NOMO-1 treated with DMSO at 0.1 percent for 48 hours (cell line): ENCODE results near the gene EFHD2.

ENCODE experiments used
- DNase-seq: peaks from one replicate; lab custom pipeline; 2025; ENCODE audit not compliant: unreplicated experiment; lab: John Stamatoyannopoulos, UW

EFHD2 gene

DNA sequence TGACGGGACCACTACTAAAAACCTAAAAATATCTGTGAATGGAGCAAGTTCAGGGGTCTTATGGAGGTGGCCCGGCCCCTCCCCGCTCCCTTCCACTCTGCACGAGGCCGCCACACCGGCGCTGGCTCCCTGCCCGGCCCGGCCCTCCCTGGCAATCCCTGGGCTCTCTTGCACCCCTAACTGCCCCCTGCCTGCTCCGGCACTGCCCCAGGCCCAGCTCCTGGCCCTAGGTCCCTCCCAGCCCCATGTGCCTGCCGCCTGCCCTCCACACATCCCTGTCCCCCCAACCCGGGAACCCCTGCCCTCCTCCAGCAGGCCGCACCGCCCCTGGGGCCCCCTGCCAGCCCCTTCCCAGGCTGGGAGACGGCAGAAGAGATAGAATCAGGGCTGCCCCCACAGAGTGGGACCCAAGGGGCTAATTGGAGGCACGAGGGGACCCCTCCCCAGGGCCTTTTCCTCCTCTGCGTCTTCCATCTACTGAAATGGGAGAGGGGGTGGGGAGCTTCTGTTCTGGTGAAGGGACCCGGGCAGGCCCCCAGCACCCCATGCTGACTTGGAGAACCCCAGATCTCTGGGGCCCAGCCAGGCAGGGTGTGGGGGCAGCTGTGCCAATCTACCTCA, 19.2 kb downstream of the EFHD2 start:
- DNase-seq: no peak

DNA sequence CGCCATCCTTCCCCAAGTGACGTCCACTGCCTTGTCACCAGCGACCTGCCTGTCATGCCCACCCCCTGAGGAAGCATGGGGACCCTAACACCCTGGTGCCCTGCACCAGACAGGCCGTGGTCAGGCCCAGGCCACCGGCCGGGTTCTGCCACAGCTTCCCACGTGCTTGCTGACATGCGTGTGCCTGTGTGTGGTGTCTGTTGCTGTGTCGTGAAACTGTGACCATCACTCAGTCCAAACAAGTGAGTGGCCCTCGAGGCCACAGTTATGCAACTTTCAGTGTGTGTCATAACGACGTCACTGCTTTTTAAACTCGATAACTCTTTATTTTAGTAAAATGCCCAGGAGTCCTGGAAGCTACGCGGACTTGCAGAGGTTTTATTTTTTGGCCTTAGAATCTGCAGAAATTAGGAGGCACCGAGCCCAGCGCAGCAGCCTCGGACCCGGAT, 20.0 kb downstream of the EFHD2 start:
- DNase-seq: no peak

DNA sequence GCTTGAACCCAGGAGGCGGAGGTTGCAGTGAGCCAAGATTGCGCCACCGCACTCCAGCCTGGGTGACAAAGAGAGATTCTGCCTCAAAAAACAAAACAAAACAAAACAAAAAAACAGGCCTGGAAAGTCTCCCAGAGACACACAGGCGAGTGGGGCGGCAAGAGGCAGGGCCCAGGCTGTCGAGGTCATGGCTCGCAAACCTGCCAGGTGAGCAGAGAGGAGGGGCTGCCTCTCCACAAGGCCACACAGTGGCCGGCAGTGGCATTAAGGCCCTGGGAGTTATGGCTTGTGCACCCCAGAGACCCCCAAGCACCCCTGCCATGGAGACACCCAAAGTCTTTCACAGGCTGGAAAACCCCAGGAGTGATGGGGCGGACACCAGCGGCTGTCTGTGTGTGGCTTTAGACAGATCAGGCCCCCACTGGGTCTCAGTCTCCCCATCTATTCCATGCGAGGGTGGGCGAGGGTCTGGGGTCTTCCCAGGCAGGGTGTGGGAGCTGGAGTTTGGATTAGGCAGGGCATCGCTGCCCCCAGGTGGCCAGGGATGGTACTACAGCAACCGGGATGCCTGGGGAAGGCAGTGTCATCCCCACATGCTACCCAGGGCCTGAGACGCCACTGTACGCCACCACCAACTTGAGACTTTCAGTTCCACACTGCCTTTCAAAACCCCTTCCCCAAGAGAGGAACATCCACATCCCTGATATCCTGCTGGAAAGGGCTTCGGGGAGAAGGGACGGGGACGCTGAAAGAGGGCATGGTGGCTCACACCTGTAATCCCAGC, 21.3 kb downstream of the EFHD2 start:
- DNase-seq: peak; percentile 8

GRCh38 chr1:15431571-15431948, 21.9 kb downstream of the EFHD2 start:
- no peak for DNase-seq

- DNase-seq: no peak
Measured at GRCh38 chr1:15432324-15432723, 22.6 kb downstream of the EFHD2 start.

DNA sequence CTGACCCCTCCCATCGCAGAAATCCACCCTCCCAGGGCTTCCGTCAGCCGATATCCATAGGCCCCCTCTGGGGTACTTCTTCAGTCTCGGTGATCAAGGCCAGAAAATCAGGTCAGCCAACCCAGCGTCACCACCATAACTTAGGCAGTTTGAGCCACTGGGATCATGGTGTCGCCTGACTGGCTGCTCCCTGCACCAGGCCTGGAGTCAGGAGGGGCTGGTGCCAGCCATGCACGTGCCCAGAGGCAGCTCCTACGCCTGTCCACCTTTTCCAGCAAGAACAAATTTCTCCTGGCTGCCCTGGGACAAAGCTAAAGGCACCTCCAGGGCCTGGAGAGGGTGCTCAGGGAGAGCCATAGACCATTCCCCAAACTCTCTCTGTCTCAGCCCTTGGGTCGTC, 23.8 kb downstream of the EFHD2 start:
- DNase-seq: no peak

GRCh38 chr1:15434739-15435138, 25.1 kb downstream of the EFHD2 start:
- DNase-seq: peak; percentile 92

DNA sequence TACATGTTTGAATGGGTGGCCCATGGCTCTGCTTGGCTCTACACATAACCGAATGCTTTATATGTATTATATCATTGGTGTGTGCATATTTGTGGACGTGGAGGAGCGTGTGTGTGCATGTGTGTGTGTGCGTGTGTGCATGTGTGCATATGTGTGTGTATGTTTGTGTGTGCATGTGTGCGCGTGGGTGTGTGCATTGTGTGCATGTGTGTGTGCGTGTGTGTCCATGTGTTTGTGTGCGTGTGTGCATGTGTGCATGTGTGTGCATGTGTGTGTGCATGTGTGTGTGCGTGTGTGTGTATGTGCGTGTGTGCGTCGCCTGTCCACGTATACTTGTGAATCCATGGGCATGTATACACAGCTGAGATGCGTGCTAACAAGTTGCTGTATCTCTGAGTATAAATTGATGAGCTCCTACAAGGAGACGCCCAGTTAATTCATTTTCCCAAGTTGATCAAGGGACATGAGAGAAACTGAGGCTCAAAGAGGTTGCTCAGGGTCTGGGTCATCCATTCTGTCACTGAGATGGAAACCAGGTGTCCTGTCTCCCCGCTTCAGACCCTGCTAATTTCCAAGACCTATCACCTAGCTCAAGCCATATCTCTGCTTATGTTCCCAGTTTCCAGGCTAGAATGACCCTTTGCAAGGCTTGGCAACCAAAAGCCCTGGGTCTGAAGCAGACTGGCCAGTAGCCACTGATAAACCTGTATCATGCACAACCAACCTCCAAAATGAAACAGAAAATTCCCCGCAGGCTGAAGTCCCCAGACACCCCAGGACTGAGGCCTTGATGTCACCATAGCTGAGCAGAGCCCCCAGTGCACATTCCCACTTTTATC, 25.8 kb downstream of the EFHD2 start:
- DNase-seq: no peak

GRCh38 chr1:15436881-15437442, 27.3 kb downstream of the EFHD2 start:
- DNase-seq: no peak

- DNase-seq: no peak
Measured at GRCh38 chr1:15439325-15439724, 29.6 kb downstream of the EFHD2 start.

- no peak for DNase-seq
Measured at GRCh38 chr1:15440357-15440756, 30.7 kb downstream of the EFHD2 start.

- DNase-seq: no peak
Measured at GRCh38 chr1:15441247-15441646, 31.6 kb downstream of the EFHD2 start.

DNA sequence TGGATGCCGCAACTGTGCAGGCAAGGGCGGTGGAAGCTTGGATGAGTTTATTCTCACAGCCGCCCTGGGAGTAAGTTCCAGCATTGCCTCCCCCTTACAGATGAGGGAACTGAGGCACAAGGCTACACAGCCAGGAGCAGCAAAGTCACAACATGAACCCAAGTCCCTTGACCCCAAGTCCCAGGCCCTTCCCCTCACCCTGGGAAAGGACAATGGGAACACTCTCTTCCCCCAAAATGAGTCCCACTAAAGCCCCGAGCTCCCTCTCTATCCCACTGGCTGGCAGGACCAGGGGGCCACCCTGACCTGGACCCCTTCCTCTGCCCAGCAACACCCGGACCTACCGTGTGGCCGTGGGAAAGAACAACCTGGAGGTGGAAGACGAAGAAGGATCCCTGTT, 32.4 kb downstream of the EFHD2 start:
- DNase-seq: no peak

DNA sequence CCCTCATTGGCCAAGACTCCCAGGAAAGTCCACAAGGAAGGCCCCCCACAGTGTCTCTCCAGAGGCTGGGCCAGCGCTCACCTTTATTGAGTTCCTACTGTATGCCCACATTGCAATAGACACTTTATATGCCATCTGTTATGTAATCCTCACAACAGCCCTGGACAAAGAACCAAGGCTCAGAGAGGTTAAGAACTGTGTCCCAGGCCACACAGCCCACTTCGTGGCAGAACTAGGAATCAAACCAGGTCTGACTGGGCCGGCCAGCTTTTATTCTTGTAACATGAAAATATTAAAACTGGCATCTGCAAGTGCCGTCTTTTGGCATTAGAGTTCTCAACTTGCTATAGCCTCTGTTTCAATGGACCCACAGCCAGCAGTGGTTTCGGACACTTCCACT, 33.1 kb downstream of the EFHD2 start:
- DNase-seq: no peak

DNA sequence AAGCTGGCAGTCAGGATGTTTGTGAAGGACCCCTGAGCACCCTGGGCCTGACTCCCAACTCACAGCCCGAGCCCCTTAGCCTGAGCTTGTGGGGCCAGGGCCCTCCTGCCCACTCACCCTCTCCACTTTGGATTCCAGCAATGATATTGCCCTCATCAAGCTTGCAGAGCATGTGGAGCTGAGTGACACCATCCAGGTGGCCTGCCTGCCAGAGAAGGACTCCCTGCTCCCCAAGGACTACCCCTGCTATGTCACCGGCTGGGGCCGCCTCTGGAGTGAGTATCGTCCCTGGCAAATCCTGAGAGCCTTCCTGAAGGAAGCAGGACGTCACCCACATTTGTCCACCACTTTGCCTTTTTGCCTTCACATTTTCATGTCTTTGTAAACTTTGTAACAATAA, 33.6 kb downstream of the EFHD2 start:
- no peak for DNase-seq

- no peak for DNase-seq
Measured at GRCh38 chr1:15444468-15445389, 35.0 kb downstream of the EFHD2 start.

DNA sequence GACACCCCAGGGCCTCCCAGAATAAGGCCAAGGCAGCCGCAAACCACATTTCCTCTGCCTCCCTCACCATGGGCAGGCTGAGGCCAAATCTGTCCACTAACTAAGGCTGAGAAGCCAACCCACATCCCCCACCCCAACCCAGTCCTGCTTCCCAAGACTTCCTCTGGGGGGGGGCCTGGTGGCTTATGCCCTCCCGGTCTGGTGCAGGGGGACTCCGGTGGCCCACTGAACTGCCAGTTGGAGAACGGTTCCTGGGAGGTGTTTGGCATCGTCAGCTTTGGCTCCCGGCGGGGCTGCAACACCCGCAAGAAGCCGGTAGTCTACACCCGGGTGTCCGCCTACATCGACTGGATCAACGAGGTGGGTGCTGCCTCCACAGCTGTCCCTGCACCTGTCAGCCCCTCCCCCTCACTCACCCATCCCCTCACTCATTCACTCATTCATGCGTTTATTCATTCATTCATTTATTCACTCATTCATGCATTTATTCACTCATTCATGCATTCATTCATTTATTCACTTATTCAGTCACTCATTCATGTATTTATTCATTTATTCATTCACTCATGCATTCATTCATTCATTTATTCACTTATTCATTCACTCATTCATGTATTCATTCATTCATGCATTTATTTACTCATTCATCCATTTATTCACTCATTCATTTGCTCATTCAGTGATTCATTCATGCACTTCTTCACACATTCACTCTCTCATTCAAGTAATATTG, 35.9 kb downstream of the EFHD2 start:
- no peak for DNase-seq

DNA sequence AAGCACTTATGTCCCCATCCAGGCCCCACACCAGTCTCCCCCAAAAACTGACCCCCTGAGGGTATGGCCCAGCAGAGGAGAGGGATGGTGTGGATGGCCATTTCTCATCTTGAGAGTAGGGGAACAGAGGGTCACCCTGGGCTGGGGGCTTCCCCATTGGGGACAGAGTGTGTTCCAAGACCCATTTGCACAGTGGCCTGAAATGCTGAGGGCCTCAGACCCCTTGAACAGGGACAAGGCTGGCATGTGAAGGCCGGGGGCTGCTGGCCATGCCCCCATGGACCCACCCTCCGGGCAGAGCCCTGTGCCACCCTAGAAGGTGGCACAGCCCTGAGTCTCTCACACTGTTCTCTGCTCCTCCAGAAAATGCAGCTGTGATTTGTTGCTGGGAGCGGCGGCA, 36.5 kb downstream of the EFHD2 start:
- DNase-seq: no peak

DNA sequence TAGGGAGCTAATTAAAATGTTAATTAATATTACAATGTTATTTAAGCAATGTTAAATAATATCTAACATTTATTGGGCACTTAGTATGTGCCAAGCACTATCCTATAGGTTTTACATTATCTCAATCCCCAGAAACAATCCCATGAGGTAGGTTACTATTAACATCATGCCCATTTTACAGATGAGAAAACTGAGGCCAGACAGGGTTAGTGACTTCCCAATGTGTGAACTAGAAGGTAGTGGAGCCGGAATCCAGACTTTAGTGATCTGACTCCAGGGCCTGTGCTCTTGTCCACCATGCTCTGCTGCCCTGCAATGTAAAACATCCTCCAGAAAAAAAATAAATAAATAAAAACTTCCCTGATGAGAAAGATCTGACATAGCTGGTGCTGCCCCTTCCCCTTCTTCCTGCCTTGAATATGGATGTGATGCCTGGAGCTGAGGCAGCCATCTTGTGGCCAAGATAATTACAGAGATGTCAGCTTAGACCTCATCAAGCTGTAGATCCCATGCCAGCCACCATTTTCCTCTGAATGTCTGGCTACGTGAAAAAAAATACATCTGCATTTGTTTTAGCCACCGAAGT, 39.3 kb downstream of the EFHD2 start:
- no peak for DNase-seq
